Dedifferentiated amniotic fluid mesenchymal stem cell (primary cell): ENCODE data around the gene PKP1.

Source experiments
- DNase-seq: peaks from one replicate; pipeline ENCODE4 v3.0.0-alpha.2; 2016; ENCODE audit errors: extremely low spot score

The PKP1 gene

DNA sequence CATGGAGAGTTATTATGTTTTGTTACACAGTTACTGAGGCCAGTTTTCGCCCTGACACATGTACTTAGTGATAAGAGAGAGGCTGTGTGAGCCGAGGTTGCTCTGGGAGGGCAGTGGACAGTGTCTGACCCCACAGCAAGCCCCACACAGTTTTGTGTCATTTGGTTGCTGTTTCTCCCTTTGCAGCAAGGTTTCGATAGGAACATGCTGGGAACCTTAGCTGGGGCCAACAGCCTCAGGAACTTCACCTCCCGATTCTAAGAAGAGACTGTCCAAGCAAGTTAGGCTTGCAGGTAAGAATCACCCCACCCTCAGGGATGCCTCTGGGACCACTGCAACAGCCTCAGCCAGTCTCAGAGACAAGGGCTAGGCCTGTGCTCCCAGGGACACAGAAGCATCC is 45.3 kb downstream of the PKP1 start:
- DNase-seq: no peak

GRCh38 chr1:201329286-201329685 is 46.0 kb downstream of the PKP1 start:
- no peak for DNase-seq

GRCh38 chr1:201329801-201330200 is 46.5 kb downstream of the PKP1 start:
- no peak for DNase-seq

GRCh38 chr1:201330541-201330940 is 47.2 kb downstream of the PKP1 start:
- DNase-seq: no peak

GRCh38 chr1:201331166-201331565 is 47.9 kb downstream of the PKP1 start:
- no peak for DNase-seq

DNA sequence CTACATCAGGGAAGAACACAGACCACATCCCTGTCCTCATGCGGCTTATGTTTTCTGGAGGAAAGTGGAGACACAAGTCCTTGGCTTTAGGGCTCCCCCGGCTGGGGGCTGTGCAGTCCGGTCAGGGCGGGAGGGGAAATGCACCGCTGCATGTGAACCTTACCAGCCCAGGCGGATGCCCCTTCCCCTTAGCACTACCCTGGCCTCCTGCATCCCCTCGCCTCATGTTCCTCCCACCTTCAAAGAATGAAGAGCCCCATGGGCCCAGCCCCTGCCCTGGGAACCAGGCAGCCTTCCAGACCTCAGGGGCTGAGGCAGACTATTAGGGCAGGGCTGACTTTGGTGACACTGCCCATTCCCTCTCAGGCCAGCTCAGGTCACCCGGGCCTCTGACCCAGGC is 48.7 kb downstream of the PKP1 start:
- DNase-seq: no peak

- no peak for DNase-seq
Measured at GRCh38 chr1:201332616-201333335, 49.5 kb downstream of the PKP1 start.

DNA sequence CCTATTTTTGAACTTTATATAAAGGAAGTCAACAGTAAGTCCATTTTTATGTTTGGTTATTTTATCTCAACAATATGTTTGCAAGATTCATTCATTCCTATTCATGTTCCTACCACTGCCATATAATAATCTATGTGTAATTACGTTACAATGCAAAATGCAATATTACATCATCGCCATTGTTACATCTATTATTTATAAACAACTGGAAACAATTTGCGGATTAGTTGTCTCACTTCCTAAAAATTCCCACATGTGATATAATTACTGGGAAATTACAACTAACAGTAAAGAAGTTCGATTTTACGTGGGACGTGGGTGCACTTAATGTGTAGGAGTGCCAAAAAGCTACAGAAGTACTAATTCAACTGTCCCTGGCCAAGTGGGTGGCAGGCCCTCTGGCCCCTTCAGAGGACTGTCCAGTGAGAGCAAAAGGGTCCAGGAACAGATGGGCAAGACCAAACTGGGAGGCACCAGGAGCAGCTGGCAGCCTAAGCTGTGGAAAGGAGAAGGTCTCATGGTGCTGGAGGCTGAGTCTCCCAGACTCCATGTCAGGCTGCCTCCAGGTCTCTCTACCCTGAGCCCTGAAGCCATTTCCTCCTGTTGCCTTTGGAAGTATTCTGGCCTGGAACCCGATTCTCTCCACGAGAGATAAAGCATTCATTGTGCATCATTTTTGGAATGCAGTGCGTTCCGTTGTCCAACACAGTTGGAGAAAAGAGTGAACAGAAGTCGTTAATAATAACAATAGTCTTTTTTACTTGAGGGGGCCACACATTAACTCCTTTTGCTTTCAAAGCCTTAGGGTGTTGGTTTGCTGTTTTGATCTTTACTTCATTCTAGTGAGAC is 51.2 kb downstream of the PKP1 start:
- no peak for DNase-seq

DNA sequence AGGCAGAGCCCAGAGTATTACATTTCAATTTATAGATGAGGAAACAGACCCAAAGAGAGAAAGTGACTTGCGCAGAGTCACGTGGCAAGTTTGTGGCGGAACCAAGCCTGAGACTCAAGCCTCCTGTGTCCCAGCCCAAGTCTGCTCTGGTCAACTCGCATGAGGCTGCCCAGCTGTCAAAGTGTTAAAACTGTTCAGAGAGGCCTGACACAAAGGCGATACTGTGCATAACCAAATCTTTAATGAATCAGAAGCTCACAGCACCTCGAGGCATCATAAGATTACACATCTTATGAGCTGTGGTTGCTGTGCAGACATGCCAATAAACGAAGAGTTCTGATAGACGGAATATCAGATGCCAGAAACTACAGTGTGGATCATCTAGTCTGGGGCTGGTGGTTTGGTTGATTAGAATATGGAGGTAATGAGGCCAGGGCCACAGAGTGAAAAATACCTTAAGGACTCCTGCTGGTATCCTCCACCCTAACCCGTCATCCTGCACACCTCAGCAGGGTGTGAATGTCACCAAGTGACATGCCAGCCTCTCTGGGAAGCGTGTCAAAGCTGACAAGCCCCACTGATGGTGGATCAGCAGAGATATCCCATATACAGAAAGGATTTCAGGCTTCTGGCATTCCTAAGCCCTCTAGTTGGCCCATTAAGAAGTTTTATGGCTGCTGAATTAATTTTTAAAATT is 52.0 kb downstream of the PKP1 start:
- DNase-seq: no peak

GRCh38 chr1:201335901-201336300 is 52.6 kb downstream of the PKP1 start:
- no peak for DNase-seq

- no peak for DNase-seq
Measured at GRCh38 chr1:201336711-201337450, 53.6 kb downstream of the PKP1 start.

DNA sequence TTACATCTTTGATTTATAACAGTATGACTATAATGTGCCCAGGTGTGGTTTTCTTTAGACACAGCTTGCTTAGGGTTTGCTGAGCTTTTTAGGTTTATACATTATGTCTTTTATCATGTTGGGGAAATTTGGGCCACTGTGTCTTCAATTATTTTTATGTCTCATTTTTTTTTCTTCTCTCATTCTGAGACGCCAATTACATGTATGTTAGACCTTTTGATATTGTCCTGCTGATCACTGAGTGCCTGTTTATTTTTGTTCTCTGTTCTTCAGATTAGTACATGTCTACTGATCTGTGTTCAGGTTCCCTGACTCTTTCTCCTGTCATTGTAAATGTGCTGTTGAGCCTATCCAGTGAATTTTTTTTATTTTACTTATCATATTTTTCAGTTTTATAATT is 58.1 kb downstream of the PKP1 start:
- no peak for DNase-seq

DNA sequence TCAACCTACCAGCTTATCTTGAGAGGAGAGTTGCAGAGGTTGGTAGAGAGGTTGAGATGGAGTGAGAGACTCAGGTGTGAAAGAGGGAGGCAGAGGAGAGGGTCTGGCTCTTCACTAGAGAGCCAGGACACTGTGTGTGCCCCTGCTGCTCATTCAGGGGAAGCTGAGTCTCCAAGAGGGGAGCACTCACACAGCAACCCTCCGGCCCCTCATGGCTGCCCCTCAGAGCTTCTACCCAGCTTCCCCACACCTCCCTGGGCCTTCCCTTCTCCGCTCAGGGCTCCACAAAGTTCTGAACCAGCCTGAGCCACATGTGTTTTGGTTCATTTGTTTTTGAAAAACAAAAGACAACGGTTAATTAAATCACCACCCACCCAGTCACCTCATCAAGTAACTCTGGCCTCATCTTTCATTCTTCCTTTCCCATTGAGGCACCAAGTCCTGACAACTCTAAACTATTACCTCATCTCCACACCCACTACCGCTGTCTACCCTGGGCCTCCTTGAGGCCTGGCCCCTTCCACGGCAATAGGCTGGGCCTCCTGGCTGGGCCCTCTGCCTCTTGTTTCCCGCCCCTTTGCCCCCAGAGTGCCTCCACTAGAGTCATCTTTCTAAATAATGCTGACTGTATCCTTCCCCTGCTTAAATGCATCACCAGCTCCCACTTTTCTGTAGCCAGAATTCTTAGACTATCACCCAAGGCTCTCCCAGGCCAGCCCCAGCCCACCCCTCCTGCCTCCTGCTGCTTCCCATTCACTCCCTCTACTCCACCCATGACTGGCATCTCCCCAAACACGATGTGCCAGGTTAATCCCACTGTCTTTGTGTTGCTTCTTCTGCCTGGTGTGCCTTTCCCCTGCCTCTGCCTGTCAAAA is 61.1 kb downstream of the PKP1 start:
- no peak for DNase-seq

DNA sequence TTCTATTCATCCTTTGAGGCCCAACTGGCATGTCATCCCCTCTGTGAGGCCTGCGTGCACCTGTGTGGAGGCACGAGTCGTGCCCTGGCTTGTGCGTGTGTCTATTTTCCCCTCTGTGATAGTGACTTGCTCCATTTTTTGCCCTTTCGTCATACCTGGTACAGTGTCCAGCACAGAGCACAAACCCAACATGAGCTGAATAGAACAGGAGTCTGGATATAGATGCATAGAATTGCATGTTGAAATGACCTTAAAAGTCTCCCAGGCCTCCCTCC is 61.7 kb downstream of the PKP1 start:
- DNase-seq: no peak

DNA sequence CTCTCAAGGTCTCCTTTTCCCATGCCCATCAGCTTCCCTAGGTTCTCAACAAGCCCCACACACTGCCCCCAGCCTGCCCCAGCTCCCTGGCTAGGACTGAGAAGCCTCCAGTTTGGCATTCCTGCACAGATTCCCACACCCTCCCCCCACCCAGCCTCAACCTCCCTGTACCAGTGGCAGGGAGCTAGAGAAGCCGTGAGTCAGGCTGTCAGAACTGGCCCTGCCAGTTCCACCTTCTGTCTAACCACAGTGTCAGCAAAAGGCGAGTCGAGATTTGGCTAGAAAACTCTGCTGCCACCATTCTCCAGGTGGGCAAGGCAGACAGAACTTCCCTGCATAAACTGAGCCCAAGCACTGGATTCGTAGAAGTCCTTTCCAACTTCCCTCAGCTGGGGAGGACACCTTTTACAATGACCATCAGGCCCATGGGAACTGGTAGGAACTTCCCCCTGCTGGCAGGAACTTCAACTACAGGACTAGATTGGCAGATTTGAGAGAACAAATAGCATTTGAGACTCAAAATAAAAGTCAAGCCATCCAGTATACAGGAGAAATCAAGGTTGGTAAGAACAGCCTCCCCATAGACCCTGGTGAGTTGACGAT is 63.1 kb downstream of the PKP1 start:
- DNase-seq: peak; percentile 32

- DNase-seq: no peak
Measured at GRCh38 chr1:201346987-201347386, 63.7 kb downstream of the PKP1 start.

- no peak for DNase-seq
Measured at GRCh38 chr1:201347498-201348210, 64.3 kb downstream of the PKP1 start.

- no peak for DNase-seq
Measured at GRCh38 chr1:201348211-201348566, 64.9 kb downstream of the PKP1 start.

- DNase-seq: no peak
Measured at GRCh38 chr1:201349092-201349491, 65.8 kb downstream of the PKP1 start.

GRCh38 chr1:201350361-201350725 is 67.0 kb downstream of the PKP1 start:
- no peak for DNase-seq
